ENCODE measurements around the gene CNOT6. TPM values are rescaled to one million over a fixed set of nuclear protein-coding genes. Genes with fewer than 3 reads are reported as not detected.

Gene CNOT6
- total and polyA plus RNA-seq, 10 of the 15 experiments (the other 5 are each of a cell fraction or from before 2014, with no cell fraction given) = 3.8 to 22.1 (median 12.1) TPM

DNA sequence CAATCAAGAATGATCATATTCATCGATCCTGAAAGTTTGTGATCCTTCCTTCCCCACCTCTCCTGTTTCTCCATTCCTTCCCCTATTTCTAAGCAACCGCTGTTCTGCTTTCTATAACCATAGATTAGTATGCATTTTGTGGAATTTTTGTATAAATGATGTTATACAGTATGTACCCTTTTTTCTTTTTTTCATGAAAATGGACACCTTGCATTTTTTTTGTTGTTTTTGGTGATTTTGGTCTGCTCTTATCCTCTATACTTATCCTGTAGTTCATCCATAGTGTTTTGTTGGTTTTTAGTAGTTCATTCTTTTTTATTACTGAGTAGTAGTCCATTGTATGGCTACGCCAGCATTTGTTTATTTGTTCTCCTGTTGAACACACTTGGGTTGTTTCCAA is 51.1 kb downstream of the CNOT6 start:
- Histone ChIP-seq H3K4me3 (no peak overlapping the region), H4K20me1 (ENCODE audit: control insufficient read depth, insufficient read depth) (no peaks in the 10 kb centered on the region), H3K9ac (ENCODE audit: control insufficient read depth, insufficient read depth, low read length) (no peak overlapping the region), H3K4me1 (ENCODE audit: control insufficient read depth, insufficient read depth, low read length) (no peaks in the 10 kb centered on the region), H2AFZ (ENCODE audit: control insufficient read depth, low read depth, low read length) (no peak overlapping the region), H3K27me3 (replicated peaks in 1 of 2; ENCODE audit: control insufficient read depth in 2 of 2, insufficient read depth in 2 of 2, low read length in 1 of 2) (no peaks in the 10 kb centered on the region), H3K79me2 (ENCODE audit: control insufficient read depth, insufficient read depth, low read length) (peaks cover 17% of the 10 kb centered on the region), H3K36me3 (ENCODE audit: control insufficient read depth in 2 of 2, insufficient read depth in 2 of 2, low read length in 1 of 2) (peaks cover 3 to 14% of the 10 kb centered on the region in 2 experiments), H3K9me3 (replicated peaks; ENCODE audit: control insufficient read depth, insufficient read depth, low read length) (no peaks in the 10 kb centered on the region; the same call in 1 of the 3 replicates), H3K4me2 (ENCODE audit: control insufficient read depth, insufficient read depth) (no peak overlapping the region), H3K27ac (ENCODE audit: control insufficient read depth, insufficient read depth) (no peak overlapping the region)
- SMC1A ChIA-PET (ENCODE audit: uncharacterized antibody, unreplicated experiment) = no interaction called here
- FAIRE-seq (no peak), DNase-seq (ENCODE audit: low read depth, low spot score) (no peak), ATAC-seq (no peak)
- POLR2A ChIA-PET = no interaction called here
- intact Hi-C loops (cut with micrococcal nuclease; ENCODE audit: unreplicated experiment) (no loop called here), in situ Hi-C loops (cut with MboI) (no loop called here)
- TF ChIP-seq, protein P1, sequence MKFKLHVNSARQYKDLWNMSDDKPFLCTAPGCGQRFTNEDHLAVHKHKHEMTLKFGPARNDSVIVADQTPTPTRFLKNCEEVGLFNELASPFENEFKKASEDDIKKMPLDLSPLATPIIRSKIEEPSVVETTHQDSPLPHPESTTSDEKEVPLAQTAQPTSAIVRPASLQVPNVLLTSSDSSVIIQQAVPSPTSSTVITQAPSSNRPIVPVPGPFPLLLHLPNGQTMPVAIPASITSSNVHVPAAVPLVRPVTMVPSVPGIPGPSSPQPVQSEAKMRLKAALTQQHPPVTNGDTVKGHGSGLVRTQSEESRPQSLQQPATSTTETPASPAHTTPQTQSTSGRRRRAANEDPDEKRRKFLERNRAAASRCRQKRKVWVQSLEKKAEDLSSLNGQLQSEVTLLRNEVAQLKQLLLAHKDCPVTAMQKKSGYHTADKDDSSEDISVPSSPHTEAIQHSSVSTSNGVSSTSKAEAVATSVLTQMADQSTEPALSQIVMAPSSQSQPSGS (IDR thresholded peaks at IDR 0.05; ENCODE audit: low read length) = no peak
- TF ChIP-seq, protein P2, sequence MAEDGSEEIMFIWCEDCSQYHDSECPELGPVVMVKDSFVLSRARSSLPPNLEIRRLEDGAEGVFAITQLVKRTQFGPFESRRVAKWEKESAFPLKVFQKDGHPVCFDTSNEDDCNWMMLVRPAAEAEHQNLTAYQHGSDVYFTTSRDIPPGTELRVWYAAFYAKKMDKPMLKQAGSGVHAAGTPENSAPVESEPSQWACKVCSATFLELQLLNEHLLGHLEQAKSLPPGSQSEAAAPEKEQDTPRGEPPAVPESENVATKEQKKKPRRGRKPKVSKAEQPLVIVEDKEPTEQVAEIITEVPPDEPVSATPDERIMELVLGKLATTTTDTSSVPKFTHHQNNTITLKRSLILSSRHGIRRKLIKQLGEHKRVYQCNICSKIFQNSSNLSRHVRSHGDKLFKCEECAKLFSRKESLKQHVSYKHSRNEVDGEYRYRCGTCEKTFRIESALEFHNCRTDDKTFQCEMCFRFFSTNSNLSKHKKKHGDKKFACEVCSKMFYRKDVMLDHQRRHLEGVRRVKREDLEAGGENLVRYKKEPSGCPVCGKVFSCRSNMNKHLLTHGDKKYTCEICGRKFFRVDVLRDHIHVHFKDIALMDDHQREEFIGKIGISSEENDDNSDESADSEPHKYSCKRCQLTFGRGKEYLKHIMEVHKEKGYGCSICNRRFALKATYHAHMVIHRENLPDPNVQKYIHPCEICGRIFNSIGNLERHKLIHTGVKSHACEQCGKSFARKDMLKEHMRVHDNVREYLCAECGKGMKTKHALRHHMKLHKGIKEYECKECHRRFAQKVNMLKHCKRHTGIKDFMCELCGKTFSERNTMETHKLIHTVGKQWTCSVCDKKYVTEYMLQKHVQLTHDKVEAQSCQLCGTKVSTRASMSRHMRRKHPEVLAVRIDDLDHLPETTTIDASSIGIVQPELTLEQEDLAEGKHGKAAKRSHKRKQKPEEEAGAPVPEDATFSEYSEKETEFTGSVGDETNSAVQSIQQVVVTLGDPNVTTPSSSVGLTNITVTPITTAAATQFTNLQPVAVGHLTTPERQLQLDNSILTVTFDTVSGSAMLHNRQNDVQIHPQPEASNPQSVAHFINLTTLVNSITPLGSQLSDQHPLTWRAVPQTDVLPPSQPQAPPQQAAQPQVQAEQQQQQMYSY (CRISPR knock-in tag; IDR thresholded peaks at IDR 0.05) = no peak
- TF ChIP-seq RFX5 (IDR thresholded peaks at IDR 0.05; ENCODE audit: low read depth, low read length) = no peak
- TF ChIP-seq CBX3 (IDR thresholded peaks at IDR 0.05; ENCODE audit: borderline replicate concordance, low read depth) = no peak
- no peak for TF ChIP-seq BMI1 (IDR thresholded peaks at IDR 0.05; ENCODE audit: borderline replicate concordance)
- no peak for TF ChIP-seq ZBTB11 (CRISPR knock-in tag; IDR thresholded peaks at IDR 0.05)
- TF ChIP-seq SIN3A (IDR thresholded peaks at IDR 0.05; ENCODE audit: low read depth, low read length) = no peak
- TF ChIP-seq, protein P3, sequence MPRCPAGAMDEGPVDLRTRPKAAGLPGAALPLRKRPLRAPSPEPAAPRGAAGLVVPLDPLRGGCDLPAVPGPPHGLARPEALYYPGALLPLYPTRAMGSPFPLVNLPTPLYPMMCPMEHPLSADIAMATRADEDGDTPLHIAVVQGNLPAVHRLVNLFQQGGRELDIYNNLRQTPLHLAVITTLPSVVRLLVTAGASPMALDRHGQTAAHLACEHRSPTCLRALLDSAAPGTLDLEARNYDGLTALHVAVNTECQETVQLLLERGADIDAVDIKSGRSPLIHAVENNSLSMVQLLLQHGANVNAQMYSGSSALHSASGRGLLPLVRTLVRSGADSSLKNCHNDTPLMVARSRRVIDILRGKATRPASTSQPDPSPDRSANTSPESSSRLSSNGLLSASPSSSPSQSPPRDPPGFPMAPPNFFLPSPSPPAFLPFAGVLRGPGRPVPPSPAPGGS (IDR thresholded peaks at IDR 0.05; ENCODE audit: borderline replicate concordance, insufficient read depth, low read depth, low read length, poor library complexity, severe bottlenecking) = no peak
- no peak for TF ChIP-seq SUPT20H (IDR thresholded peaks at IDR 0.05; ENCODE audit: borderline replicate concordance, control insufficient read depth, low read depth, low read length)
- CTCF ChIA-PET = interaction anchor here (1.0 to 1.5 kb wide), 2 partner anchors 8 to 12 kb away, joined by 3 to 4 read pairs; no protein-coding TSS in a partner anchor
- RAD21 ChIA-PET (ENCODE audit: unreplicated experiment) = no interaction called here
- 96% methylated on average over 3 of the region's 3 CpGs for WGBS (ENCODE audit: insufficient coverage, insufficient replicate concordance, low lambda C conversion rate, missing lambda C conversion rate)
- BruUV-seq (replicated peaks) = no TSS peak

Data from GM12878 (cell line).